IMR-90 (cell line): ENCODE measurements around the gene ALKBH3.

Source experiments
- BHLHE40 ChIP-seq: fragments of 150-350 bp; IDR thresholded peaks from 2 replicates; pipeline ENCODE4 v1.6.1; 2016; ENCODE audit warnings: mild to moderate bottlenecking, low read depth, low read length
- CTCF ChIP-seq: conservative IDR thresholded peaks from 2 replicates; pipeline ENCODE4 v1.5.1; 2012; ENCODE audit warnings: mild to moderate bottlenecking, low read depth, low read length, improper control_type of control experiment
- MXI1 ChIP-seq: IDR thresholded peaks from 2 replicates; pipeline ENCODE4 v1.6.1; 2012; ENCODE audit warnings: low read depth, mild to moderate bottlenecking, low read length, moderate library complexity, borderline replicate concordance

GRCh38 chr11:43903078-43903477 lies 22.4 kb downstream of the ALKBH3 start:
- no peak for TF ChIP-seq CTCF
- TF ChIP-seq BHLHE40, result no peak
- TF ChIP-seq MXI1, result no peak
